Measurements from ENCODE around the gene METTL8.
"Not testable (repeated sequence)": the region's sequence is repeated elsewhere in the genome, so short reads cannot be mapped to it uniquely, and the experiment has no call there.

Gene METTL8

DNA sequence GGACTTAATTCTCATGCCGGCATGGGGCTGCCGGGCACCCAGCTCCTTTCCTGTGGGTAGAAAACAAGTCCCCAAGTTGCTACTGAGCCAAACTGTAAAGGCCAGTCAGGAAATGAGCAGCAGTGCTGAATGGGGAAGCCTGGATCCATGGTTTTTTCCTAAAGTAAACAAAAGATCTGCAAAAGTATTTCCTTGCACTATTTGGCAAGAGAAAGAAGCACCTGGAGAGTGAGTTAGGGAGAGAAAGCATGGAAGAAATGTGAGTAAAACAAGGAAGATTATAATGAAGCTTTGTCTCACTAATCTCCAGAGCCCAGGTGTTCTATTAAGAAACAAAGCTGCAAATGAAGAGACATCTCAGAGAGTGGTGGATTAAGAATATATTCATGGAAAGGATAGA lies 117.6 kb downstream of the METTL8 start:
- H3K9me3 ChIP-seq (ENCODE audit: control insufficient read depth, low read length) = no peaks in the 10 kb centered on the region
- no peak overlapping the region for H3K4me3 ChIP-seq (ENCODE audit: insufficient read depth, low read depth, low read length)
- no peak overlapping the region for H3K27ac ChIP-seq (ENCODE audit: insufficient read depth, low read depth, low read length, poor library complexity, severe bottlenecking)
- H3K36me3 ChIP-seq (ENCODE audit: control insufficient read depth, insufficient read depth, low read length) = no peaks in the 10 kb centered on the region
- H3K4me1 ChIP-seq (ENCODE audit: control insufficient read depth, insufficient read depth, low read length) = peaks cover 25% of the 10 kb centered on the region
- 8 to 13% methylated on average over 2 of the region's 2 CpGs for WGBS, 2 experiments
- H3K27me3 ChIP-seq (ENCODE audit: control insufficient read depth, insufficient read depth, low read length, poor library complexity, severe bottlenecking) = no peaks in the 10 kb centered on the region

DNA sequence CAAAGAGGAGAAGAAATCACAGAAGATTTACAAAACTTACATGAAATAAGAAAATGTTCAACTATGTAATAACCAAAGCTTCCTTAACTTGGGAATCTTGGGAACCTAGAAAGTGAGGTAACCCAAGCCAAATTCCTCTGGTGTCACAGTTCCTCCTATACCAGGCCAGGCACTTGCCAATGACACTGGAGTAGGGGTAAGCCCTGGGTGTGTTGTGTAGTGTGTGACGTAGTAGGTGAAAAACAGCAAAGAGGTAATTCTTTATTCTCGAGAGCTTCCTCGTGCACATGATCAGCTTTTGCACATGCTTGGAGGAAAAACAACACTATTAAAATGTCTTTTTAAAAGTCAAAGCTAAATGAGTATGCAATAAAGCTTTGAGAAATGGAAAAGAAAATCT lies 118.0 kb downstream of the METTL8 start:
- WGBS, 2 experiments = 61 to 67% methylated on average over 3 of the region's 3 CpGs
- H3K27ac ChIP-seq (ENCODE audit: insufficient read depth, low read depth, low read length, poor library complexity, severe bottlenecking) = no peak overlapping the region

DNA sequence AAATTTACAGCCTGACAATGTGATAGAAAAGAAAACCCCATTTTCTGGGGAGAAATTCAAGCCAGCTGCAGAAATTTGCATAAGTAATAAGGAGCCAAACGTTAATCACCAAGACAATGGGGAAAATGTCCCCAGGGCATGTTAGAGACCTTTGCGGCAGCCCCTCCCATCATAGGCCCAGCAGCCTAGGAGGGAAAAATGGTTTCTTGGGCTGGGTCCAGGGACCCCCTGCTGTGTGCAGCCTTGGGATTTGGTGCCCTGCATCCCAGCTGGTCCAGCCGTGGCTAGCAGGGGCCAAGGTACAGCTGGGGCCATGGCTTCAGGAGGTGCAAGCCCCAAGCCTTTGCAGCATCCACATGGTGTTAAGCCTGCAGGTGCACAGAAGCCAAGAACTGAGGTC lies 121.6 kb downstream of the METTL8 start:
- H3K9me3 ChIP-seq (ENCODE audit: control insufficient read depth, low read length) = not testable (repeated sequence)
- WGBS, 2 experiments = 92 to 95% methylated on average over 3 of the region's 3 CpGs

More for the DNA sequence above, 118.0 kb downstream of the METTL8 start:
- H3K4me1 ChIP-seq (ENCODE audit: control insufficient read depth, insufficient read depth, low read length) = peaks cover 25% of the 10 kb centered on the region
- no peaks in the 10 kb centered on the region for H3K27me3 ChIP-seq (ENCODE audit: control insufficient read depth, insufficient read depth, low read length, poor library complexity, severe bottlenecking)
- H3K36me3 ChIP-seq (ENCODE audit: control insufficient read depth, insufficient read depth, low read length) = no peaks in the 10 kb centered on the region
- no peaks in the 10 kb centered on the region for H3K9me3 ChIP-seq (ENCODE audit: control insufficient read depth, low read length)
- H3K4me3 ChIP-seq (ENCODE audit: insufficient read depth, low read depth, low read length) = no peak overlapping the region

DNA sequence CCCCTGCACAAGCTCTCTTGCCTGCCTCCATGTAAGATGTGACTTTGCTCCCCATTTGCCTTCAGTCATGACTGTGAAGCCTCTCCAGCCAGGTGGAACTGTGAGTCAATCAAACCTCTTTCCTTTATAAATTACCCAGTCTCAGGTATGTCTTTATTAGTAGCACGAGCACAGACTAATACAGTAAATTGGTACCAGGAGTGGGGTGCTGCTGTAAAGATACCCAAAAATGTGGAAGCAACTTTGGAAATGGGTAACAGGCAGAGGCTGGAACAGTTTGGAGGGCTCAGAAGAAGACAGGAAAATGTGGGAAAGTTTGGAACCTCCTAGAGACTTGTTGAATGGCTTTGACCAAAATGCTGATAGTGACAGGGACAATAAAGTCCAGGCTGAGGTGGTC lies 122.2 kb downstream of the METTL8 start:
- not testable (repeated sequence) for H3K27ac ChIP-seq (ENCODE audit: insufficient read depth, low read depth, low read length, poor library complexity, severe bottlenecking); H3K9me3 ChIP-seq (ENCODE audit: control insufficient read depth, low read length); H3K4me3 ChIP-seq (ENCODE audit: insufficient read depth, low read depth, low read length); H3K27me3 ChIP-seq (ENCODE audit: control insufficient read depth, insufficient read depth, low read length, poor library complexity, severe bottlenecking); H3K4me1 ChIP-seq (ENCODE audit: control insufficient read depth, insufficient read depth, low read length); H3K36me3 ChIP-seq (ENCODE audit: control insufficient read depth, insufficient read depth, low read length)
- 93 to 94% methylated on average over 1 of the region's 1 CpG for WGBS, 2 experiments

More for the DNA sequence above, 121.6 kb downstream of the METTL8 start:
- H3K4me1 ChIP-seq (ENCODE audit: control insufficient read depth, insufficient read depth, low read length); H3K27me3 ChIP-seq (ENCODE audit: control insufficient read depth, insufficient read depth, low read length, poor library complexity, severe bottlenecking); H3K4me3 ChIP-seq (ENCODE audit: insufficient read depth, low read depth, low read length); H3K36me3 ChIP-seq (ENCODE audit: control insufficient read depth, insufficient read depth, low read length); H3K27ac ChIP-seq (ENCODE audit: insufficient read depth, low read depth, low read length, poor library complexity, severe bottlenecking): not testable (repeated sequence)

DNA sequence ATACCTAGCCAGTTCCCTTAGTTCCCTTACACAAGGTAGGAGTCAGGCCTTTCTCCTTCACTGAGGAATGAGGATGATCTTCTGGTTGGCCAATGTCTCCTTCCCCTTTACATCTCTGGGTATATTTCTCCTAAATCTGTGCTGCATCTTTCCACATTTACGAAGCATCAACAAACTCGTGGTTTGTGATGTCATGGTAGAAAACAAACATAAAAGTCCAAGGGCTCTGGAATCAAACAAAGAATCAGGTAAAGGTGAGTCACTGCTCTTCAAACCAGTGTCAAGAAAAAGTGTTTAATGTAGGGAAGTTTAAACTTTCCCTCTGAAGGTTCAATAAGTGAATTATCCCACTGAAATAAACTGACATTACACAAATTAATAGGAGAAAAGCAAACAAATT lies 122.9 kb downstream of the METTL8 start:
- H3K9me3 ChIP-seq (ENCODE audit: control insufficient read depth, low read length) = no peaks in the 10 kb centered on the region
- peaks cover 3% of the 10 kb centered on the region for H3K4me1 ChIP-seq (ENCODE audit: control insufficient read depth, insufficient read depth, low read length)
- H3K4me3 ChIP-seq (ENCODE audit: insufficient read depth, low read depth, low read length) = no peak overlapping the region
- no peaks in the 10 kb centered on the region for H3K27me3 ChIP-seq (ENCODE audit: control insufficient read depth, insufficient read depth, low read length, poor library complexity, severe bottlenecking)
- 98% methylated on average over 2 of the region's 2 CpGs for WGBS, 2 experiments
- no peaks in the 10 kb centered on the region for H3K36me3 ChIP-seq (ENCODE audit: control insufficient read depth, insufficient read depth, low read length)
- H3K27ac ChIP-seq (ENCODE audit: insufficient read depth, low read depth, low read length, poor library complexity, severe bottlenecking) = no peak overlapping the region

DNA sequence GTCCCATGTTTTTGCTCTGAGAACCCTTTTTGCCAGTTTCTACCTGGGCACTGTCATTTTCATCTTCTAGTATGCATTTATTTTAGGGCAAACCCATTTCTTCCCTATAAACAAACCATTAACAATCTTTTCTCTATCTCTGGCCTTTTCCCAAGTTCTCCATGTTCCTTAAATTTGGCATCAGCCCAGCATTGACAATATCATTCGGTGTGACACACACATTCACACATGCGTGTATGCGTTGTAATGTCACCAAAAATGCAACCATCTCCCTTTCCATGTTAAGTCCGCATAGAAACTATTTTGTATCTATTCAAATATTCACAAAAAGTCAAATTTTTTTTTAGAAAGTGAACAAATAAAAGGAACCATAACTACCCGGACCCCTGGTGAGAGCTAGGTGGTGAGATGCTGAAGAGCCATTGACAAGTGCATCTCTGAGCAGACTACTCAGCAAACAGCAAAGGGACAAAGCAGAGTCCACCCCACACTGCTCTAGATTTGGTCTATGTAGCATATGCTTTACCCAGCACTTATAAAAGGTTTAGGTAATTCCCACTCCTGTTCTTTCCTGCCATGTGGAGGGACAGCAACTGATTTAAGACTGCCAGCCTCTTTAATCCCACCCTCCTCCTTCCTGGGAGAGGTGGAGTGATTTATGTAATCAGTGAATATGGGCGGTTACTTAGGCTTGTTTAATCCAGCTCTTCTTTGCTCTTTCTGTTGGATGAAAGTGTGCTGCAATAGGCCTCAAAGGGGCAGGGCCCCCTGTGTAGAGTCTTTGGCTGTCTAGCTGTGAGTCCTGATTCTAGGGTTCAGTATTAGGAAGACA lies 124.1 kb downstream of the METTL8 start:
- Histone ChIP-seq H3K27ac (ENCODE audit: insufficient read depth, low read depth, low read length, poor library complexity, severe bottlenecking) (no peak overlapping the region), H3K4me3 (ENCODE audit: insufficient read depth, low read depth, low read length) (no peak overlapping the region), H3K36me3 (ENCODE audit: control insufficient read depth, insufficient read depth, low read length) (no peaks in the 10 kb centered on the region), H3K27me3 (ENCODE audit: control insufficient read depth, insufficient read depth, low read length, poor library complexity, severe bottlenecking) (no peaks in the 10 kb centered on the region), H3K9me3 (ENCODE audit: control insufficient read depth, low read length) (no peaks in the 10 kb centered on the region), H3K4me1 (ENCODE audit: control insufficient read depth, insufficient read depth, low read length) (no peaks in the 10 kb centered on the region)
- 90 to 93% methylated on average over 6 of the region's 6 CpGs for WGBS, 2 experiments

DNA sequence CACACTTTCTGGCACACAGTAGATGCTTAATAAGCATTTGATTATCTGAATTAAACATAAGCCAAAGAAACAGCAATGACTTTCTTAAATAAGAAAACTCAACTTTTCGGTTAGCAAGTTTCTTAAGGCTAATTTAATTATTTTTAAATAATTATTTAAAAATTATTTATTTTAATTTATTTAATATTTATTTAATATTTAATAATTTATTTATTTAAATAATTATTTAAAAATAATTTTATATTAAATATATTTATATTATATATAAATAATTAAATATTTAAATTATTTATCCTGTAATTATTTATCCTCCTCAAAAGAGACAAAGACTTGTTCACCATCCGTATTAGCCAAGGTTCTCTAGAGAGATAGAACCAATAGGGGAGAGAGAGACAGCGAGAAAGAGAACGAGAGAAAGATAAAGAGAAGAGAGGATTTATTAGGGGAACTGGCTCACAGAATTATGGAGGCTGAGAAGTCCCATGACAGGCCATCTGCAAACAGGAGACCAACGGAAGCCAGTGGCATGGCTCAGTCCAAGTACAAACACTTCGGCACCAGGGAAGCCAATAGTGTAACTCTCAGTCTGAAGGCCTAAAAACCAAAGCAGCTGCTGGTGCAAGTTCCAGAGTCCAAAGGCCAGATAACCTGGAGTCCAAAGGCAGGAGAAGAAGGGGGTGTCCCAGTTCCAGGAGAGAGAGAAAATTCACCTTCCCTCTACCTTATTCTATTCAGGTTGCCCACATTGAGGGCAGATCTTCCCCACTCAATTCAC lies 125.3 kb downstream of the METTL8 start:
- no peak overlapping the region for H3K4me3 ChIP-seq (ENCODE audit: insufficient read depth, low read depth, low read length)
- WGBS, 2 experiments = 95 to 97% methylated on average over 5 of the region's 6 CpGs
- H3K9me3 ChIP-seq (ENCODE audit: control insufficient read depth, low read length) = no peaks in the 10 kb centered on the region

DNA sequence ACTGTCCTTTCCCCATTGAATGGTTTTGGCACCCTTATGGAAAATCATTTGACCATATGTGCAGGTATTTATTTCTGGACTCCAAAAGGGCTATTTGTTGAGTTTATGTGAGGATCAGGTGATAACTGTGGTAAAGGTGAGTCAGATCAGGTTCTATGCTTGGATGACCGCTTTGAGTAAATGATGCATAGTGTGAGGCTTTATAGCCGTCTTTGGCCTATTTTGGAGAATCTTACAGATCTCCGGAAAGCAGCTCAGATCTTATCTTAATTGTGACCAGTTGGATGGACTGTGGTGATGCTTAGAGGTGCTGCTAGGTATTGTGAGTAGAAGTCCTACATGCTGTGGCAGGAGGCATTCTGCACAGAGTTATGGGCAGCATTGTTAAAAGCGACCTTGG lies 126.2 kb downstream of the METTL8 start:
- Histone ChIP-seq H3K4me1 (ENCODE audit: control insufficient read depth, insufficient read depth, low read length) (no peaks in the 10 kb centered on the region), H3K27me3 (ENCODE audit: control insufficient read depth, insufficient read depth, low read length, poor library complexity, severe bottlenecking) (no peaks in the 10 kb centered on the region), H3K27ac (ENCODE audit: insufficient read depth, low read depth, low read length, poor library complexity, severe bottlenecking) (no peak overlapping the region), H3K4me3 (ENCODE audit: insufficient read depth, low read depth, low read length) (no peak overlapping the region), H3K36me3 (ENCODE audit: control insufficient read depth, insufficient read depth, low read length) (no peaks in the 10 kb centered on the region), H3K9me3 (ENCODE audit: control insufficient read depth, low read length) (no peaks in the 10 kb centered on the region)
- 96 to 99% methylated on average over 4 of the region's 4 CpGs for WGBS, 2 experiments

More for the DNA sequence above, 125.3 kb downstream of the METTL8 start:
- no peaks in the 10 kb centered on the region for H3K36me3 ChIP-seq (ENCODE audit: control insufficient read depth, insufficient read depth, low read length)
- H3K27me3 ChIP-seq (ENCODE audit: control insufficient read depth, insufficient read depth, low read length, poor library complexity, severe bottlenecking) = no peaks in the 10 kb centered on the region
- H3K4me1 ChIP-seq (ENCODE audit: control insufficient read depth, insufficient read depth, low read length) = no peaks in the 10 kb centered on the region
- H3K27ac ChIP-seq (ENCODE audit: insufficient read depth, low read depth, low read length, poor library complexity, severe bottlenecking) = no peak overlapping the region

DNA sequence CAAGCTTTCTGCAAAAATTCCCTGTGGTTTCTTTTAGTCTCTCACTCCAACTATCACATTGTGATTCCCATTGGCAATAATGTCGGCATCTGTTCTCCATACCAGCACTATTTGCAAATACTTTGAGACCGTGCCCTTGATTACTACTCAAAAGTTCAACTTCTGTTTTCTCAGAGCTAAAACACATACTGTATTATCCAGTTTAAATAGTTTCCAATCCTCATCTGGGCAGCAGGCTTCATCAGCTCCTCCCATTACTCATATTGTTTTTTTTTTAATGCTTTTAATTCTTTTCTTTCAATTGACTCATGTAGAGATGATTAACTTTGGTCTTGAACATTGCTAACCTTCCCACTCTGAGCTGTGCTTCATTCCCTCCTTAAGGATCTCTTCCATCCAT lies 135.8 kb downstream of the METTL8 start:
- Histone ChIP-seq H3K27me3 (ENCODE audit: control insufficient read depth, insufficient read depth, low read length, poor library complexity, severe bottlenecking) (no peaks in the 10 kb centered on the region), H3K4me3 (ENCODE audit: insufficient read depth, low read depth, low read length) (no peak overlapping the region), H3K27ac (ENCODE audit: insufficient read depth, low read depth, low read length, poor library complexity, severe bottlenecking) (no peak overlapping the region), H3K36me3 (ENCODE audit: control insufficient read depth, insufficient read depth, low read length) (no peaks in the 10 kb centered on the region), H3K9me3 (ENCODE audit: control insufficient read depth, low read length) (no peaks in the 10 kb centered on the region), H3K4me1 (ENCODE audit: control insufficient read depth, insufficient read depth, low read length) (no peaks in the 10 kb centered on the region)
- 91 to 93% methylated on average over 2 of the region's 2 CpGs for WGBS, 2 experiments

DNA sequence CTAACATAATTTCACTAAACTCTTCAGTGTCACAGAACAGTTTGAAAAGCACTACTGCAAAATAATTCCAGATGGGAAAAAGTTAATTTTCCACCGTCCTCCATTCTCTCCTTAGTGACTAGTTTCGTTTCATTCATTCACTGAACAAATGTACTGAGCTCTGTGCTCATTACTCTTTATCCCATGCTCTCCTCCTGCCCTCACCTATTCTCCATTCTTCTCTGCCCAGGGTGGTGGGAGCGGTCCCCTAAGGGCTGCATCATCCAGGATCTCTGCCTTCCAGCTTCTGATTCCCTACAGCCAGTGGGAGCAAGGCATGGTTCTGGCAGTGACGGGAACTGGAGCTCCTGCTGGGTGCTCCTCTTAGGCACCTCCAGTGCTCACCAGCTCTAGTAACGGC lies 139.2 kb downstream of the METTL8 start:
- Histone ChIP-seq H3K4me1 (ENCODE audit: control insufficient read depth, insufficient read depth, low read length) (no peaks in the 10 kb centered on the region), H3K36me3 (ENCODE audit: control insufficient read depth, insufficient read depth, low read length) (no peaks in the 10 kb centered on the region), H3K27me3 (ENCODE audit: control insufficient read depth, insufficient read depth, low read length, poor library complexity, severe bottlenecking) (no peaks in the 10 kb centered on the region), H3K9me3 (ENCODE audit: control insufficient read depth, low read length) (no peaks in the 10 kb centered on the region), H3K27ac (ENCODE audit: insufficient read depth, low read depth, low read length, poor library complexity, severe bottlenecking) (no peak overlapping the region), H3K4me3 (ENCODE audit: insufficient read depth, low read depth, low read length) (no peak overlapping the region)
- WGBS, 2 experiments = 90% methylated on average over 5 of the region's 5 CpGs
